Fibroblast of lung (primary cell): ENCODE results near the gene SLC47A1.

ENCODE experiments used
- CTCF ChIP-seq, 2 donors: IDR thresholded peaks in 1 of 2; conservative IDR thresholded peaks in 1 of 2; 1 replicate in 1 of 2; 2 replicates in 1 of 2; pipeline ENCODE4 v1.5.1; 2011 to 2012; ENCODE audit warnings: low read length in 2 of 2, control low read depth in 1 of 2, inconsistent platforms in 1 of 2, low read depth in 1 of 2, mild to moderate bottlenecking in 1 of 2
- EZH2 ChIP-seq: IDR thresholded peaks from 2 replicates; pipeline ENCODE4 v1.5.1; 2012; ENCODE audit warnings: low read length, control low read depth, mild to moderate bottlenecking; ENCODE audit errors: missing control alignments

GRCh38 chr17:19497624-19498023 is 36.0 kb upstream of the SLC47A1 start:
- TF ChIP-seq CTCF (conservative IDR thresholded peaks at IDR 0.05 in 1 of 2, IDR thresholded peaks at IDR 0.05 in 1 of 2; ENCODE audit: low read depth in 1 of 2, low read length in 2 of 2): no peak
- no peak for TF ChIP-seq EZH2
